Panc1 (cell line): Measurements from ENCODE around the gene ST6GALNAC1.

Experiments
- CTCF ChIP-seq: fragments of 450-650 bp; IDR thresholded peaks from 2 replicates; pipeline ENCODE4 v1.5.1; 2017; ENCODE audit warnings: mild to moderate bottlenecking
- TCF7L2 ChIP-seq: IDR thresholded peaks from 2 replicates; pipeline ENCODE4 v1.6.1; 2011; ENCODE audit warnings: mild to moderate bottlenecking, low read depth, low read length, inconsistent platforms

- no peak for TF ChIP-seq CTCF
- no peak for TF ChIP-seq TCF7L2
Observed at GRCh38 chr17:76575570-76575969, 68.0 kb downstream of the ST6GALNAC1 start.
